HL-60 (cell line): ENCODE results near the gene ATG2B.

ENCODE experiments used
- GABPA ChIP-seq: IDR thresholded peaks from 2 replicates; pipeline ENCODE4 v1.6.1; 2012; ENCODE audit warnings: low read depth
- POLR2AphosphoS5 ChIP-seq: IDR thresholded peaks from 2 replicates; pipeline ENCODE4 v1.6.1; 2012; ENCODE audit warnings: low read depth
- SPI1 ChIP-seq: IDR thresholded peaks from 2 replicates; pipeline ENCODE4 v1.6.1; 2012; ENCODE audit warnings: low read depth, mild to moderate bottlenecking, borderline replicate concordance
- TF ChIP-seq, protein P1 (sequence below): IDR thresholded peaks from one replicate; pipeline ENCODE4 v1.5.1; 2011; ENCODE audit warnings: low read length, control low read depth, inconsistent platforms; ENCODE audit not compliant: insufficient read depth
- TF ChIP-seq, protein P2 (sequence below): IDR thresholded peaks from 2 replicates; pipeline ENCODE4 v1.6.1; 2012; ENCODE audit warnings: low read depth; ENCODE audit not compliant: insufficient replicate concordance

GRCh38 chr14:96364962-96365361, 1.8 kb upstream of the ATG2B start:
- TF ChIP-seq, protein P1, sequence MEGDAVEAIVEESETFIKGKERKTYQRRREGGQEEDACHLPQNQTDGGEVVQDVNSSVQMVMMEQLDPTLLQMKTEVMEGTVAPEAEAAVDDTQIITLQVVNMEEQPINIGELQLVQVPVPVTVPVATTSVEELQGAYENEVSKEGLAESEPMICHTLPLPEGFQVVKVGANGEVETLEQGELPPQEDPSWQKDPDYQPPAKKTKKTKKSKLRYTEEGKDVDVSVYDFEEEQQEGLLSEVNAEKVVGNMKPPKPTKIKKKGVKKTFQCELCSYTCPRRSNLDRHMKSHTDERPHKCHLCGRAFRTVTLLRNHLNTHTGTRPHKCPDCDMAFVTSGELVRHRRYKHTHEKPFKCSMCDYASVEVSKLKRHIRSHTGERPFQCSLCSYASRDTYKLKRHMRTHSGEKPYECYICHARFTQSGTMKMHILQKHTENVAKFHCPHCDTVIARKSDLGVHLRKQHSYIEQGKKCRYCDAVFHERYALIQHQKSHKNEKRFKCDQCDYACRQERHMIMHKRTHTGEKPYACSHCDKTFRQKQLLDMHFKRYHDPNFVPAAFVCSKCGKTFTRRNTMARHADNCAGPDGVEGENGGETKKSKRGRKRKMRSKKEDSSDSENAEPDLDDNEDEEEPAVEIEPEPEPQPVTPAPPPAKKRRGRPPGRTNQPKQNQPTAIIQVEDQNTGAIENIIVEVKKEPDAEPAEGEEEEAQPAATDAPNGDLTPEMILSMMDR: no peak
- TF ChIP-seq, protein P2, sequence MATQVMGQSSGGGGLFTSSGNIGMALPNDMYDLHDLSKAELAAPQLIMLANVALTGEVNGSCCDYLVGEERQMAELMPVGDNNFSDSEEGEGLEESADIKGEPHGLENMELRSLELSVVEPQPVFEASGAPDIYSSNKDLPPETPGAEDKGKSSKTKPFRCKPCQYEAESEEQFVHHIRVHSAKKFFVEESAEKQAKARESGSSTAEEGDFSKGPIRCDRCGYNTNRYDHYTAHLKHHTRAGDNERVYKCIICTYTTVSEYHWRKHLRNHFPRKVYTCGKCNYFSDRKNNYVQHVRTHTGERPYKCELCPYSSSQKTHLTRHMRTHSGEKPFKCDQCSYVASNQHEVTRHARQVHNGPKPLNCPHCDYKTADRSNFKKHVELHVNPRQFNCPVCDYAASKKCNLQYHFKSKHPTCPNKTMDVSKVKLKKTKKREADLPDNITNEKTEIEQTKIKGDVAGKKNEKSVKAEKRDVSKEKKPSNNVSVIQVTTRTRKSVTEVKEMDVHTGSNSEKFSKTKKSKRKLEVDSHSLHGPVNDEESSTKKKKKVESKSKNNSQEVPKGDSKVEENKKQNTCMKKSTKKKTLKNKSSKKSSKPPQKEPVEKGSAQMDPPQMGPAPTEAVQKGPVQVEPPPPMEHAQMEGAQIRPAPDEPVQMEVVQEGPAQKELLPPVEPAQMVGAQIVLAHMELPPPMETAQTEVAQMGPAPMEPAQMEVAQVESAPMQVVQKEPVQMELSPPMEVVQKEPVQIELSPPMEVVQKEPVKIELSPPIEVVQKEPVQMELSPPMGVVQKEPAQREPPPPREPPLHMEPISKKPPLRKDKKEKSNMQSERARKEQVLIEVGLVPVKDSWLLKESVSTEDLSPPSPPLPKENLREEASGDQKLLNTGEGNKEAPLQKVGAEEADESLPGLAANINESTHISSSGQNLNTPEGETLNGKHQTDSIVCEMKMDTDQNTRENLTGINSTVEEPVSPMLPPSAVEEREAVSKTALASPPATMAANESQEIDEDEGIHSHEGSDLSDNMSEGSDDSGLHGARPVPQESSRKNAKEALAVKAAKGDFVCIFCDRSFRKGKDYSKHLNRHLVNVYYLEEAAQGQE: no peak
- TF ChIP-seq POLR2AphosphoS5: no peak
- no peak for TF ChIP-seq SPI1
- TF ChIP-seq GABPA: no peak
